Chondrocyte (in vitro differentiated cells): ENCODE data around the gene NEGR1. TPM values are rescaled to one million over a fixed set of nuclear protein-coding genes. Genes with fewer than 3 reads are reported as not detected.

ENCODE experiments used
- DNase-seq: peaks from one replicate; pipeline ENCODE4 v3.0.0; 2021; ENCODE audit warnings: mixed read lengths, low spot score
- H3K27ac Mint-ChIP-seq: one replicate; pipeline ENCODE4 v1.8.0; 2021; ENCODE audit warnings: mild to moderate bottlenecking, moderate library complexity, mixed read lengths; ENCODE audit not compliant: unreplicated experiment
- H3K27me3 Mint-ChIP-seq: 2 replicates; pipeline ENCODE4 v1.8.0; 2021; ENCODE audit warnings: low read depth, mixed read lengths
- H3K36me3 Mint-ChIP-seq: 2 replicates; pipeline ENCODE4 v1.8.0; 2021; ENCODE audit warnings: low read depth, mixed read lengths
- H3K4me1 Mint-ChIP-seq: 2 replicates; pipeline ENCODE4 v1.8.0; 2021; ENCODE audit warnings: low read depth, mild to moderate bottlenecking, mixed read lengths
- H3K4me3 Mint-ChIP-seq: one replicate; pipeline ENCODE4 v1.8.0; 2021; ENCODE audit warnings: mild to moderate bottlenecking, moderate library complexity, mixed read lengths; ENCODE audit not compliant: unreplicated experiment
- H3K9me3 Mint-ChIP-seq: 2 replicates; pipeline ENCODE4 v1.8.0; 2021; ENCODE audit warnings: low read depth, mixed read lengths
- CTCF ChIP-seq: fragments of 200-600 bp; sonication (generic); IDR thresholded peaks from 2 replicates; pipeline ENCODE4 v1.5.0; 2021; ENCODE audit warnings: antibody characterized with exemption, mild to moderate bottlenecking, moderate library complexity
- total RNA-seq: library from RNA; stranded (reverse); gene quantifications from 3 replicates; pipeline ENCODE4 v1.2.1, GENCODE V29; 2021

The NEGR1 gene
- total RNA-seq, 1 donor from 2014 or later, result 7.7 TPM

- no peak overlapping the region for H3K4me3 Mint-ChIP-seq
- TF ChIP-seq CTCF, result no peak
- H3K9me3 Mint-ChIP-seq, result no peaks in the 10 kb centered on the region
- H3K36me3 Mint-ChIP-seq, result no peaks in the 10 kb centered on the region
- H3K27ac Mint-ChIP-seq, result no peak overlapping the region
- DNase-seq, result no peak
- no peaks in the 10 kb centered on the region for H3K4me1 Mint-ChIP-seq
- H3K27me3 Mint-ChIP-seq, result peaks cover 2% of the 10 kb centered on the region
Measured at GRCh38 chr1:71796006-71796405, 486.3 kb downstream of the NEGR1 start.

- Mint-ChIP-seq H3K36me3 (no peaks in the 10 kb centered on the region), H3K27ac (no peak overlapping the region), H3K4me1 (peaks cover 3% of the 10 kb centered on the region), H3K4me3 (no peak overlapping the region), H3K27me3 (peaks cover 2% of the 10 kb centered on the region), H3K9me3 (no peaks in the 10 kb centered on the region)
- TF ChIP-seq CTCF, result no peak
- DNase-seq, result no peak
Measured at GRCh38 chr1:71792264-71792663, 490.1 kb downstream of the NEGR1 start.

- no peaks in the 10 kb centered on the region for H3K9me3 Mint-ChIP-seq
- H3K4me3 Mint-ChIP-seq, result no peak overlapping the region
- peaks cover 3% of the 10 kb centered on the region for H3K4me1 Mint-ChIP-seq
- DNase-seq, result no peak
- no peak overlapping the region for H3K27ac Mint-ChIP-seq
- TF ChIP-seq CTCF, result no peak
- H3K36me3 Mint-ChIP-seq, result no peaks in the 10 kb centered on the region
- peaks cover 2% of the 10 kb centered on the region for H3K27me3 Mint-ChIP-seq
Measured at GRCh38 chr1:71788113-71788512, 494.2 kb downstream of the NEGR1 start.

- Mint-ChIP-seq H3K27me3 (peaks cover 2% of the 10 kb centered on the region), H3K4me3 (no peak overlapping the region), H3K27ac (no peak overlapping the region), H3K36me3 (no peaks in the 10 kb centered on the region), H3K4me1 (peaks cover 3% of the 10 kb centered on the region), H3K9me3 (no peaks in the 10 kb centered on the region)
- no peak for DNase-seq
- TF ChIP-seq CTCF, result no peak
Measured at GRCh38 chr1:71787699-71788098, 494.6 kb downstream of the NEGR1 start.

- Mint-ChIP-seq H3K4me3 (no peak overlapping the region), H3K9me3 (no peaks in the 10 kb centered on the region), H3K27me3 (no peaks in the 10 kb centered on the region), H3K36me3 (no peaks in the 10 kb centered on the region), H3K4me1 (peaks cover 3% of the 10 kb centered on the region), H3K27ac (no peak overlapping the region)
- TF ChIP-seq CTCF, result no peak
- no peak for DNase-seq
Measured at GRCh38 chr1:71786218-71786617, 496.1 kb downstream of the NEGR1 start.
